Mucosa of descending colon (tissue), 3 donors: ENCODE measurements around the gene EBNA1BP2. TPM values are rescaled to one million over a fixed set of nuclear protein-coding genes. Genes with fewer than 3 reads are reported as not detected.
"Not testable (repeated sequence)": the region's sequence is repeated elsewhere in the genome, so short reads cannot be mapped to it uniquely, and the experiment has no call there.

ENCODE experiments used
- ATAC-seq: fragments of 200-7000 bp; cut with Tn5 transposase; one replicate; pipeline ENCODE4 v1.9.1; 2020; ENCODE audit warnings: mild to moderate bottlenecking, moderate library complexity
- DNase-seq, 3 donors: peaks; one replicate each; pipeline ENCODE4 v3.0.0-alpha.2; 2020
- H3K36me3 ChIP-seq: fragments of 200-600 bp; one replicate; pipeline ENCODE4 v1.8.0; 2021; ENCODE audit warnings: low read depth, mild to moderate bottlenecking
- H3K4me1 ChIP-seq: fragments of 200-600 bp; one replicate; pipeline ENCODE4 v1.8.0; 2021; ENCODE audit warnings: low read depth, mild to moderate bottlenecking
- H3K4me3 ChIP-seq: fragments of 200-600 bp; one replicate; pipeline ENCODE4 v1.8.0; 2021; ENCODE audit warnings: mild to moderate bottlenecking
- H3K9me3 ChIP-seq: fragments of 200-600 bp; one replicate; pipeline ENCODE4 v1.8.0; 2021; ENCODE audit warnings: mild to moderate bottlenecking
- CTCF ChIP-seq: fragments of 200-600 bp; IDR thresholded peaks from one replicate; pipeline ENCODE4 v1.8.0; 2022; ENCODE audit warnings: antibody characterized with exemption, mild to moderate bottlenecking
- intact Hi-C, 2 donors: fragments of 100-400 bp; cut with DNase I in 1 of 2; cut with micrococcal nuclease in 1 of 2; formaldehyde crosslinking; loops; one replicate each; pipeline versions ENCODE4 v1.11.0 to v1.11.1; 2022; cut with DNase I, micrococcal nuclease
- total RNA-seq, 3 donors: library from RNA; stranded (reverse); fragmentation: NEBNext Ultra II Directional in 2 of 3; extraction: Animal tissue kit (Norgen Biotek cat#: 25700) in 2 of 3; gene quantifications; one replicate each; pipeline versions ENCODE4 v1.2.1 to v1.2.4, GENCODE V29; 2021 to 2023
- donor health status: DM: no; HTN: no; CAD: no; lungs with moderate emphysema.
- donor health status: DM: no; HTN: no; CAD: no.
- donor health status: DM: no; HTN: yes; CAD: no.

The EBNA1BP2 gene
- total RNA-seq, 3 donors from 2014 or later = 32.3 to 38.9 (median 34.9) TPM

- DNase-seq (peak; percentile 67 to 75 (median 70)), ATAC-seq (peak; percentile 85)
- Histone ChIP-seq H3K36me3 (no peaks in the 10 kb centered on the region), H3K9me3 (no peaks in the 10 kb centered on the region), H3K4me3 (no peak overlapping the region), H3K4me1 (no peaks in the 10 kb centered on the region)
- no peak for TF ChIP-seq CTCF
- intact Hi-C loops = no loop called here
These were observed 24.3 kb downstream of the EBNA1BP2 start for GRCh38 chr1:43147625-43148327.

- no peaks in the 10 kb centered on the region for H3K9me3 ChIP-seq
- no peak for TF ChIP-seq CTCF
- ATAC-seq = no peak
- H3K4me3 ChIP-seq = no peak overlapping the region
- no peak for DNase-seq
- H3K4me1 ChIP-seq = no peaks in the 10 kb centered on the region
- no peaks in the 10 kb centered on the region for H3K36me3 ChIP-seq
- intact Hi-C loops = no loop called here
These were observed 27.9 kb downstream of the EBNA1BP2 start for GRCh38 chr1:43144237-43144636.

- Histone ChIP-seq H3K9me3 (no peaks in the 10 kb centered on the region), H3K4me1 (no peaks in the 10 kb centered on the region), H3K4me3 (no peak overlapping the region), H3K36me3 (no peaks in the 10 kb centered on the region)
- DNase-seq = no peak
- no peak for TF ChIP-seq CTCF
- intact Hi-C loops = no loop called here
- ATAC-seq = no peak
These were observed 28.6 kb downstream of the EBNA1BP2 start for GRCh38 chr1:43143441-43143888.

GRCh38 chr1:43140583-43140982 is 31.5 kb downstream of the EBNA1BP2 start:
- H3K9me3 ChIP-seq = no peaks in the 10 kb centered on the region
- no peaks in the 10 kb centered on the region for H3K4me1 ChIP-seq
- TF ChIP-seq CTCF = no peak
- intact Hi-C loops = no loop called here
- ATAC-seq (no peak), DNase-seq (no peak)
- no peaks in the 10 kb centered on the region for H3K36me3 ChIP-seq
- no peak overlapping the region for H3K4me3 ChIP-seq

GRCh38 chr1:43140010-43140409 is 32.1 kb downstream of the EBNA1BP2 start:
- no peak for TF ChIP-seq CTCF
- ATAC-seq (no peak), DNase-seq (no peak)
- no peak overlapping the region for H3K4me3 ChIP-seq
- no peaks in the 10 kb centered on the region for H3K9me3 ChIP-seq
- no peaks in the 10 kb centered on the region for H3K4me1 ChIP-seq
- no peaks in the 10 kb centered on the region for H3K36me3 ChIP-seq
- intact Hi-C loops = no loop called here

GRCh38 chr1:43139295-43139694 is 32.8 kb downstream of the EBNA1BP2 start:
- not testable (repeated sequence) for H3K4me3 ChIP-seq, H3K36me3 ChIP-seq

More at GRCh38 chr1:43139295-43139694, 32.8 kb downstream of the EBNA1BP2 start:
- H3K4me1 ChIP-seq, DNase-seq, ATAC-seq, intact Hi-C loops, H3K9me3 ChIP-seq: not testable (repeated sequence)
